Activated naive CD8-positive, alpha-beta T cell treated with anti-CD3 and anti-CD28 coated beads, Interleukin-2, amount 50 U/mL, for 16 hours (primary cell): Measurements from ENCODE around the gene TBPL2.
"Not testable (repeated sequence)": the region's sequence is repeated elsewhere in the genome, so short reads cannot be mapped to it uniquely, and the experiment has no call there.

Experiments used
- DNase-seq: peaks from one replicate; pipeline ENCODE4 v3.0.0-alpha.2; 2020; ENCODE audit warnings: low read depth, low spot score

The TBPL2 gene

GRCh38 chr14:55404173-55404854 lies 36.1 kb downstream of the TBPL2 start:
- DNase-seq: no peak

GRCh38 chr14:55401751-55402150 lies 38.7 kb downstream of the TBPL2 start:
- no peak for DNase-seq

GRCh38 chr14:55399852-55400251 lies 40.6 kb downstream of the TBPL2 start:
- no peak for DNase-seq

- no peak for DNase-seq
Observed at GRCh38 chr14:55399183-55399582, 41.2 kb downstream of the TBPL2 start.

GRCh38 chr14:55398679-55399078 lies 41.7 kb downstream of the TBPL2 start:
- no peak for DNase-seq

GRCh38 chr14:55389330-55389729 lies 51.1 kb downstream of the TBPL2 start:
- DNase-seq: no peak

- no peak for DNase-seq
Observed at GRCh38 chr14:55388160-55388559, 52.3 kb downstream of the TBPL2 start.

GRCh38 chr14:55387121-55387520 lies 53.3 kb downstream of the TBPL2 start:
- DNase-seq: no peak

GRCh38 chr14:55386037-55386808 lies 54.2 kb downstream of the TBPL2 start:
- no peak for DNase-seq

GRCh38 chr14:55384536-55384935 lies 55.9 kb downstream of the TBPL2 start:
- DNase-seq: no peak

- no peak for DNase-seq
Observed at GRCh38 chr14:55383541-55384140, 56.8 kb downstream of the TBPL2 start.

GRCh38 chr14:55383056-55383466 lies 57.4 kb downstream of the TBPL2 start:
- DNase-seq: not testable (repeated sequence)

- DNase-seq: no peak
Observed at GRCh38 chr14:55382483-55382882, 57.9 kb downstream of the TBPL2 start.

- DNase-seq: no peak
Observed at GRCh38 chr14:55381561-55381960, 58.9 kb downstream of the TBPL2 start.

GRCh38 chr14:55381040-55381439 lies 59.4 kb downstream of the TBPL2 start:
- no peak for DNase-seq

- DNase-seq: no peak
Observed at GRCh38 chr14:55377236-55377635, 63.2 kb downstream of the TBPL2 start.

- DNase-seq: no peak
Observed at GRCh38 chr14:55374771-55375170, 65.6 kb downstream of the TBPL2 start.

GRCh38 chr14:55373784-55374705 lies 66.4 kb downstream of the TBPL2 start:
- no peak for DNase-seq

GRCh38 chr14:55372825-55373224 lies 67.6 kb downstream of the TBPL2 start:
- DNase-seq: no peak

GRCh38 chr14:55372423-55372822 lies 68.0 kb downstream of the TBPL2 start:
- DNase-seq: no peak

- no peak for DNase-seq
Observed at GRCh38 chr14:55370883-55371455, 69.4 kb downstream of the TBPL2 start.
